Skeletal muscle tissue (tissue), 5 donors: ENCODE results near the gene UBE2D2. TPM values are rescaled to one million over a fixed set of nuclear protein-coding genes. Genes with fewer than 3 reads are reported as not detected.

Source experiments
- H3K27ac ChIP-seq: one replicate; pipeline ENCODE4 v1.7.0; 2013; ENCODE audit warnings: mild to moderate bottlenecking, low read depth, low read length, inconsistent platforms
- H3K27me3 ChIP-seq, 3 donors: one replicate each; pipeline ENCODE4 v1.7.0; 2013; ENCODE audit warnings: low read length in 3 of 3; ENCODE audit not compliant: control insufficient read depth in 3 of 3, insufficient read depth in 3 of 3
- H3K36me3 ChIP-seq, 3 donors: one replicate each; pipeline ENCODE4 v1.7.0; 2013; ENCODE audit warnings: low read length in 3 of 3; ENCODE audit not compliant: control insufficient read depth in 3 of 3, insufficient read depth in 3 of 3
- H3K4me1 ChIP-seq, 3 donors: one replicate each; pipeline ENCODE4 v1.7.0; 2013; ENCODE audit warnings: low read length in 3 of 3, mild to moderate bottlenecking in 3 of 3; ENCODE audit not compliant: control insufficient read depth in 3 of 3, insufficient read depth in 3 of 3
- H3K4me3 ChIP-seq, 3 donors: one replicate each; pipeline ENCODE4 v1.7.0; 2013; ENCODE audit warnings: low read length in 3 of 3
- H3K9ac ChIP-seq, 3 donors: one replicate each; pipeline ENCODE4 v1.7.0; 2013; ENCODE audit warnings: low read length in 3 of 3, mild to moderate bottlenecking in 3 of 3, moderate library complexity in 2 of 3, low read depth in 1 of 3
- H3K9me3 ChIP-seq, 3 donors: one replicate each; pipeline ENCODE4 v1.7.0; 2013; ENCODE audit warnings: low read length in 3 of 3; ENCODE audit not compliant: control insufficient read depth in 3 of 3
- small RNA-seq: library from RNA; depleted of rRNA; stranded (forward); fragments of <200 nt; gene quantifications from one replicate; pipeline ENCODE3, GENCODE V24; 2014
- total RNA-seq: library from RNA; depleted of rRNA; stranded (reverse); fragments of >200 nt; gene quantifications from one replicate; pipeline ENCODE4 v1.2.3, GENCODE V29; 2014
- donor health status: Osteomylitis.

UBE2D2 gene
- total RNA-seq, 1 donor from 2014 or later = 81.9 TPM

DNA sequence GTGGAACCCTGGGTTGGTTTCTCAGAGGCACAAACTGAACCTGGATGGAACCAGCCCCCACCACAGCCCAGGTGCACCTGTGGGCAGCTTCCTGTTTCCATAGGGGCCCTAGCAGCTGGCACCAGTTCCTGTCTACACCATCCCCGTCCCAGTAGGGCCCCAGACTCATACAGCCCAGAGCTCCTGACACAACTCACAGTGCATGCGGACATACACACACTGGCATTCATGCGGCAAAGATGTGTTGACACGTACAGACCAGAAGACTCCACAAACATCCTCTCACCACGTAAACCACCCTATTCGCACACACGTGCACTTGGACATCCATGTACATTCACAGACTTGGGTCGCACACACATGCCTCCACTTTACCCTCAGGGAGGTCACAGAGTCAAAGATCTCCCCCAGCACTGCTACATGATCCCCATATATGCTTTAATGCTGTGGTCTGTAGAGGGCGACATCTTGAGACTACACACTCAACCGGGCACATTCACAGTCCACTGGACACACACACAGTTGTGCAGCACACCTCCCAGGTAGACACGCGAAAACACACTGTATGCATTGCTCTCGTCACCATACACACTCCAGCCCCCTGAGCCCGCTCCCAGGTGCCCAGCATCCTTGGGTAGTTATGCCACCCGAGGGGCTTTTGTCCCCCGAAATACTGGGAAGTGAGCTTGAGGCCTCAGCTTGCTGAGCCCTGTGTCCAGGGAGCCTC lies 109.4 kb downstream of the UBE2D2 start:
- Histone ChIP-seq H3K4me3 (peak overlapping the region; percentile 11 to 76 (median 69)), H3K36me3 (peaks cover 0 to 2% (median 0%) of the 10 kb centered on the region in 3 donors), H3K9ac (peak overlapping the region; percentile 61 to 95 (median 89)), H3K9me3 (no peaks in the 10 kb centered on the region), H3K27me3 (no peaks in the 10 kb centered on the region), H3K4me1 (peaks cover 93 to 98% (median 97%) of the 10 kb centered on the region in 3 donors), H3K27ac (peak overlapping the region; percentile 85)

DNA sequence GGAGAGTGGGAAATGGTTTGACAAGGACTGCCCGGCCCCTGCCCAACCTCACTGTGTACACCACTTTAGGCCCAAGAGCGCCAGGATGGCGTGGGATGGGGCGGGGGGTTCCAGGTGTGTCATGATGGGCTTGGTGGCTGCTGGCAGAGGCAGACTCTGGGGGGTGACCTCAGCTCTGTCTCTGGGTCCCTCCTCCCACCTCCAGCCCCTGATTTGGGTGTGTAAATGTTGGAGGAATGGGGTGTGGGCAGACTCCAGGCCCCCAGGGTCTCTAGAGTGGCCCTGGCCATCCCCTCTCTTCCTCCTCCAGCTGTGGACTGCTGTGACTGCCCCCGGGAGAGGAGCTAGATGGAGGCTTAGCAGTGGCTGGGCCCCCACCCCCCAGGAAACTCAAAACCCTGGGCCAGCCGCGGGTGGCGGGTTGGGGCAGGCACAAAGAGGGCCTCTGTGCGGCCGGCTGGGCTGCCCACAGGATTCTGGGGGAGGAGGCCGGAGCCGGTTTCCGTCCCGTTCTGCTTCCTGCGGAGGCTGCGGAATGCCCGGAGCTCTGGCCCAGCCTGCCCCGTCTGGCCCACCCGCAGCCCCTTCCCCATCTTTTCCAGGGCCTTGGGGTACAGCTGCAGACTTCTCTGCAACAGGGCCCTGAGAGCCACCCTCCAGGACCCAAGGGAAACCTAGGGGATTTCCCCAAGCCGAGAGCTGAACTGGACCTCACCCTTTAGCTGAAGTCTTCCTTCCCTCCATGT lies 110.1 kb downstream of the UBE2D2 start:
- Histone ChIP-seq H3K36me3 (peaks cover 0 to under 1% (median 0%) of the 10 kb centered on the region in 3 donors), H3K4me3 (peak overlapping the region; percentile 49 to 76 (median 69)), H3K9ac (peak overlapping the region; percentile 43 to 95 (median 62)), H3K27me3 (no peaks in the 10 kb centered on the region), H3K9me3 (no peaks in the 10 kb centered on the region), H3K27ac (peak overlapping the region; percentile 85), H3K4me1 (peaks cover 89 to 94% (median 92%) of the 10 kb centered on the region in 3 donors)

DNA sequence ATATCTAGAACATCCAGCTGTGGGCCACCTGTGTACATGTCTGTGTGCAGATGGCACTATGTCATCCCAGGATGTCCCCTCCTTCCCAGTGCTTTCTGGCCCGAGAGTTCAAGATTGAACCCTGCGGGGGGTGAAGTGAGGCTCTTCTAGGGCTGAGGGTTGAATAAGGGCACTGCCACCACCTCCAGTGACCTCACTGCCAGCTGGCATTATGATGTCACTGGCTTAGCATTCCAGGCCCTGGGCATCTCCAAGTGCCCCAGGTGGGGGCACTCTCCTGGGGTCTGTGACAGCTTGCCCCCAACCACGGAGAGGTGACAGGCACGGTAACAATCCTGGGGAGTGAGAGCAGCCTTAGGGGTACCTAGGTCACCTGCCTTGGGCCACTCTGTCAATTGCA lies 114.1 kb downstream of the UBE2D2 start:
- Histone ChIP-seq H3K27ac (peak overlapping the region; percentile 74), H3K9me3 (no peaks in the 10 kb centered on the region), H3K9ac (peak overlapping the region; percentile 44 to 65 (median 64)), H3K4me1 (peaks cover 80 to 92% (median 84%) of the 10 kb centered on the region in 3 donors), H3K36me3 (peaks cover 2 to 6% (median 2%) of the 10 kb centered on the region in 3 donors), H3K4me3 (peak overlapping the region in 1 of 3 donors; percentile 19), H3K27me3 (no peaks in the 10 kb centered on the region)

DNA sequence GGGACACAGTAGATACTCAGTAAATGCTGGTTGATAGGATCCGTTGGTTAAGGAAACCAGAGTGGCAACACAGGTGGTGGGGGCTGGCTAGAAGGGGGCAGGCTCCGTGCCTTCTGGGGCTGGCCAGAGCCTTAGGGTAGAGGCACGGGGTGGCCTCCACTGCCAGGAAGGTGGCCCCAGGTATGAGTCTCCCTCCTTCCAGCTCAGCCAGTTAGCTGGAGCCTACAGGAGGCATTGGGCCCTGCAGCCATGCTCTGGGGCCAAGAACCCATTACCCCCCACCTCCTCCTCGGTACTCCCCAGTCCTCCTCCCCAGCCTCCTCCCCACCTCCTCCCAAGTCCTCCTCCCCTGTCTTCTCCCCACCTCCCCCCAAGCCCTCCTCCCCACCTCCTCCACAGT lies 114.7 kb downstream of the UBE2D2 start:
- Histone ChIP-seq H3K9ac (peak overlapping the region in 2 of 3 donors; percentile 64 to 65), H3K4me1 (peaks cover 74 to 92% (median 83%) of the 10 kb centered on the region in 3 donors), H3K36me3 (peaks cover 7 to 12% (median 8%) of the 10 kb centered on the region in 3 donors), H3K27ac (peak overlapping the region; percentile 74), H3K9me3 (no peaks in the 10 kb centered on the region), H3K4me3 (no peak overlapping the region), H3K27me3 (no peaks in the 10 kb centered on the region)

DNA sequence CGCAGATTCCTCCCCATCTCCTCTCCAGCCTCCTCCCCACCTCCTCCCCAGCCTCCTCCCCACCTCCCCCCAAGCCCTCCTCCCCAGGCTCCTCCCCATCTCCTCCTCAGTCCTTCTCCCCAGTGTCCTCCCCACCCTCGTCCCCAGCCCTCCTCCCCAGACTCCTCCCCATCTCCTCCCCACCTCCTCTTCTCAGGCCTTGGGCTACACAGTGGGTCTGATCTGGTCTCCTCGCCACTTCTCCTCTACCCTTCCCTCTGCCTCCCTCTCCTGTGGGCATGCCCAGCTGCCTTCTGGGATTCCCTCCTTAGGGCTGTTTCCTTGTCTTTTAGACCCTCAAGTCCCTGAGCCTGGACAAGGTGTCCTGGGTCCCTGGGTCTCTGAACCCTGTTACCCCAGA lies 115.3 kb downstream of the UBE2D2 start:
- Histone ChIP-seq H3K27ac (peak overlapping the region; percentile 81), H3K4me1 (peaks cover 69 to 92% (median 83%) of the 10 kb centered on the region in 3 donors), H3K9ac (no peak overlapping the region)

DNA sequence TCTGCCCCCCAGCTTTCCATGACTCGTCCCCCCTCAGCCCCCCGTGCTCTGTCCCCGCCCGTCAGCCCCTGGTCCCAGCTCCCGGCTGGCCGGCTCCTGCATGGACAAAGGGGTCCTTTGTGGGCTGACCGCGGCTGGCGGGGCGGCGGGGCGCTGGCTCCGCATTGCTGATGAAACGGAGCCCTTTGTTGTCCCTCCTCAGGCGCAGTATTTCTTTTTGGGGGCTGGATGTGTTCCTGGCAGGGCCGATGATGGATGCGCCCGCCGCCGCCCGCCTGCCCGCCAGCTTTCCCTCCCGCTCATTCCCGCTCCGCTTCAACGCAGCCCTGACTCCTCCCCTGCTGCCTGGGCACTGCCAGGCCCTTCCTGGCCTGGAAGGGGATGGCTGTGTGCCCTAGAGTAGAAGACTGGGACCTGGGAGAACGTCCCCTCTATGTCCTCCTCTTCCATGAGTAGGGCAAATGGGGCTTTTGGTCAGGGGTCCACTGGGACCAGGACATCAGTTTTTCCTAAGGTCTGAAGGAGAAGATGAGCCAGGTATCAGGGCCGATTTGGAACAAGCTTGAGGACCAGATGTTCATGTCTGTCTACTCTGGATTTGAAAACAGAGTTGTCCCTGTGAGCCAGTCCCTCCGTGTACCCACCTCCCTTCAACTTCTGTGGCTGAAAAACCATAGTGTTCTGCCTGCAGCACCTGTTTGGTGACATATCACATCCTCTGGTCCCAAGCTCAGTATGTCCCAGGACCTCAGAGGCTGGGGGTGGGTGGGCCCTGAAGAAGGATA lies 116.0 kb downstream of the UBE2D2 start:
- Histone ChIP-seq H3K9ac (peak overlapping the region; percentile 51 to 74 (median 59)), H3K36me3 (peaks cover 17 to 24% (median 19%) of the 10 kb centered on the region in 3 donors), H3K27ac (peak overlapping the region; percentile 81), H3K4me1 (peaks cover 69 to 91% (median 83%) of the 10 kb centered on the region in 3 donors), H3K27me3 (no peaks in the 10 kb centered on the region), H3K4me3 (peak overlapping the region in 1 of 3 donors; percentile 26), H3K9me3 (no peaks in the 10 kb centered on the region)

More for the DNA sequence above, 115.3 kb downstream of the UBE2D2 start:
- H3K4me3 ChIP-seq = no peak overlapping the region
- H3K27me3 ChIP-seq = no peaks in the 10 kb centered on the region
- H3K9me3 ChIP-seq = no peaks in the 10 kb centered on the region
- peaks cover 13 to 17% (median 14%) of the 10 kb centered on the region in 3 donors for H3K36me3 ChIP-seq

Small RNA genes within 50 kb of the gene (small RNA-seq; reads per million reads assigned to genes)
- gene RF00019 = not detected

Other genes with a start within 250 kb of the UBE2D2 start
- 86.6 TPM for gene PAIP2, start 219.5 kb upstream of the UBE2D2 start, total RNA-seq
- not detected for gene SLC23A1, start 178.0 kb upstream of the UBE2D2 start, total RNA-seq
- 0.52 TPM for gene MZB1, start 171.4 kb upstream of the UBE2D2 start, total RNA-seq
- 23.5 TPM for gene PROB1, start 166.2 kb upstream of the UBE2D2 start, total RNA-seq
- gene SPATA24, start 157.2 kb upstream of the UBE2D2 start, total RNA-seq = 12.0 TPM
- 16.2 TPM for gene DNAJC18, start 121.8 kb upstream of the UBE2D2 start, total RNA-seq
- 17.2 TPM for gene ECSCR, start 98.6 kb upstream of the UBE2D2 start, total RNA-seq
- gene SMIM33, start 90.3 kb upstream of the UBE2D2 start, total RNA-seq = not detected
- gene STING1, start 78.6 kb upstream of the UBE2D2 start, total RNA-seq = 14.6 TPM
- 66.8 TPM for gene CXXC5, start 87.0 kb downstream of the UBE2D2 start, total RNA-seq
- 0.52 TPM for gene PSD2, start 234.5 kb downstream of the UBE2D2 start, total RNA-seq